WTC11 (cell line): Measurements from ENCODE around the gene ARHGAP26. TPM values are rescaled to one million over a fixed set of nuclear protein-coding genes. Genes with fewer than 3 reads are reported as not detected.

ENCODE experiments used
- ATAC-seq: fragments of 200-7000 bp; cut with Tn5 transposase; 2 replicates; pipeline ENCODE4 v1.10.0; 2021; ENCODE audit warnings: mild to moderate bottlenecking, moderate library complexity
- CTCF ChIA-PET: fragments of 300-600 bp; sonication (Branson Sonifier 250); formaldehyde crosslinking; loops from one replicate; lab custom pipeline; 2021; ENCODE audit warnings: antibody characterized with exemption; lab: Charles Lee
- POLR2A ChIA-PET: fragments of 350-600 bp; sonication (Branson Sonifier 250); formaldehyde crosslinking; loops from one replicate; lab custom pipeline; 2021; ENCODE audit warnings: antibody characterized with exemption; lab: Charles Lee
- DNase-seq: peaks from one replicate; pipeline ENCODE4 v3.0.0; 2021; ENCODE audit warnings: low spot score
- H3K27ac Mint-ChIP-seq: 2 replicates; pipeline ENCODE4 v1.8.0; 2021; ENCODE audit warnings: mixed read lengths
- H3K27me3 Mint-ChIP-seq: 2 replicates; pipeline ENCODE4 v1.8.0; 2021; ENCODE audit warnings: low read depth, mild to moderate bottlenecking, moderate library complexity, mixed read lengths
- H3K36me3 Mint-ChIP-seq: 2 replicates; pipeline ENCODE4 v1.8.0; 2021; ENCODE audit warnings: mixed read lengths
- H3K4me1 Mint-ChIP-seq: 2 replicates; pipeline ENCODE4 v1.8.0; 2022; ENCODE audit warnings: mixed read lengths
- H3K4me3 Mint-ChIP-seq: 2 replicates; pipeline ENCODE4 v1.8.0; 2021; ENCODE audit warnings: mild to moderate bottlenecking, moderate library complexity, mixed read lengths
- H3K9me3 Mint-ChIP-seq: 2 replicates; pipeline ENCODE4 v1.8.0; 2021; ENCODE audit warnings: mixed read lengths
- CBFB ChIP-seq: sonication (generic); formaldehyde crosslinking; IDR thresholded peaks from 2 replicates; pipeline ENCODE4 v1.8.1; 2022; ENCODE audit warnings: mild to moderate bottlenecking, low read depth, missing genetic modification reagents
- CREB1 ChIP-seq: sonication (generic); formaldehyde crosslinking; IDR thresholded peaks from 2 replicates; pipeline ENCODE4 v1.8.0; 2023; ENCODE audit warnings: mild to moderate bottlenecking, missing genetic modification reagents
- GRHL2 ChIP-seq: fragments of 250-450 bp; sonication (Bioruptor Pico); IDR thresholded peaks from 2 replicates; pipeline ENCODE4 v1.8.0; 2022; ENCODE audit warnings: mild to moderate bottlenecking, moderate library complexity; ENCODE audit not compliant: insufficient replicate concordance, severe bottlenecking
- NFATC4 ChIP-seq: fragments of 250-450 bp; sonication (Bioruptor Pico); IDR thresholded peaks from 2 replicates; pipeline ENCODE4 v1.9.0; 2021; ENCODE audit warnings: mild to moderate bottlenecking
- NFE2L1 ChIP-seq: sonication (generic); formaldehyde crosslinking; IDR thresholded peaks from 2 replicates; pipeline ENCODE4 v1.8.1; 2023; ENCODE audit warnings: missing genetic modification reagents
- SMAD4 ChIP-seq: sonication (generic); formaldehyde crosslinking; IDR thresholded peaks from 2 replicates; pipeline ENCODE4 v1.8.0; 2022; ENCODE audit warnings: mild to moderate bottlenecking, missing genetic modification reagents
- SOX15 ChIP-seq: fragments of 250-450 bp; sonication (Bioruptor Pico); IDR thresholded peaks from 2 replicates; pipeline ENCODE4 v1.9.0; 2021; ENCODE audit warnings: mild to moderate bottlenecking
- TP53 ChIP-seq: sonication (generic); formaldehyde crosslinking; IDR thresholded peaks from 2 replicates; pipeline ENCODE4 v1.8.1; 2023; ENCODE audit warnings: mild to moderate bottlenecking, missing genetic modification reagents
- ZBTB21 ChIP-seq: sonication (generic); formaldehyde crosslinking; IDR thresholded peaks from 2 replicates; pipeline ENCODE4 v1.8.1; 2023; ENCODE audit warnings: mild to moderate bottlenecking, missing genetic modification reagents, borderline replicate concordance
- ZNF232 ChIP-seq: sonication (generic); formaldehyde crosslinking; IDR thresholded peaks from 2 replicates; pipeline ENCODE4 v1.8.0; 2022; ENCODE audit warnings: mild to moderate bottlenecking, missing genetic modification reagents
- ZNF263 ChIP-seq: sonication (generic); formaldehyde crosslinking; IDR thresholded peaks from 2 replicates; pipeline ENCODE4 v1.8.1; 2022; ENCODE audit warnings: low read depth, mild to moderate bottlenecking, moderate library complexity, missing genetic modification reagents
- total RNA-seq: library from RNA; stranded (reverse); gene quantifications from 3 replicates; pipeline ENCODE4 v1.2.3, GENCODE V29; 2021
- TF ChIP-seq, protein P1 (sequence below): fragments of 250-450 bp; sonication (Bioruptor Pico); IDR thresholded peaks from 2 replicates; pipeline ENCODE4 v2.1.2; 2022; ENCODE audit warnings: mild to moderate bottlenecking, moderate library complexity
- TF ChIP-seq, protein P2 (sequence below): sonication (generic); formaldehyde crosslinking; IDR thresholded peaks from 2 replicates; pipeline ENCODE4 v1.8.0; 2022; ENCODE audit warnings: mild to moderate bottlenecking, missing genetic modification reagents
- TF ChIP-seq, protein P3 (sequence below): sonication (generic); formaldehyde crosslinking; IDR thresholded peaks from 2 replicates; pipeline ENCODE4 v1.8.1; 2023; ENCODE audit warnings: mild to moderate bottlenecking, missing genetic modification reagents
- TF ChIP-seq, protein P4 (sequence below): sonication (generic); formaldehyde crosslinking; IDR thresholded peaks from 2 replicates; pipeline ENCODE4 v1.8.1; 2023; ENCODE audit warnings: mild to moderate bottlenecking, missing genetic modification reagents

Gene ARHGAP26
- total RNA-seq, 1 experiment from 2014 or later: 22.3 TPM

DNA sequence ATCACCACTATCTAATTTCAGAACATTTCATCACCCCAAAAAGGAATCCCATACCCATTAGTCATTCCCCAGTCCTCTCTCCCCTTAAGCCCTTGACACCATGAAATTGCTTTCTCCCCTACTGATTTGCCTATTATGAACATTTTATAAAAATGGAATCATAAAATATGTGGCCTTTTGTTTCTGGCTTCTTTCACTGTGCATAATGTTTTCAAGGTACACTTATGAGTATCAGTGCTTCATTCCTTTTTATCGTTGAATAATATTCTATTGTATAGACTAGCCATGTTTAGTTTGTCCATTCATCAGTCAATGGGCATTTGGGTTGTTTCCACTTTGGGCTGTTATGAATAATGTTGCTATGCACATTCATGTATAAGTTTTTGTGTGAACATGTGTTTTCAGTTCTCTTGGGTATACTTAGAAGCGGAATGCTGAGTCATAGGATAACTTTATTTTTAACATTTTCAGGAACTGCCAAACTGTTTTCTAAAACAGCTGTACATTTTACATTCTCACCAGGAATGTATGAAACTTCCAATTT is 43.9 kb upstream of the ARHGAP26 start:
- Mint-ChIP-seq H3K27me3 (no peaks in the 10 kb centered on the region), H3K4me1 (0 out of 2 replicates have a peak, but pooled peaks cover 4% of the 10 kb centered on the region), H3K27ac (no peak overlapping the region), H3K36me3 (peaks cover 12% of the 10 kb centered on the region)
- ATAC-seq (no peak), DNase-seq (no peak)
- POLR2A ChIA-PET: no interaction called here
- CTCF ChIA-PET: interaction anchor here (1.8 kb wide), 1 partner anchor 8 kb away, joined by 7 read pairs; no protein-coding TSS in a partner anchor
- TF ChIP-seq, protein P1, sequence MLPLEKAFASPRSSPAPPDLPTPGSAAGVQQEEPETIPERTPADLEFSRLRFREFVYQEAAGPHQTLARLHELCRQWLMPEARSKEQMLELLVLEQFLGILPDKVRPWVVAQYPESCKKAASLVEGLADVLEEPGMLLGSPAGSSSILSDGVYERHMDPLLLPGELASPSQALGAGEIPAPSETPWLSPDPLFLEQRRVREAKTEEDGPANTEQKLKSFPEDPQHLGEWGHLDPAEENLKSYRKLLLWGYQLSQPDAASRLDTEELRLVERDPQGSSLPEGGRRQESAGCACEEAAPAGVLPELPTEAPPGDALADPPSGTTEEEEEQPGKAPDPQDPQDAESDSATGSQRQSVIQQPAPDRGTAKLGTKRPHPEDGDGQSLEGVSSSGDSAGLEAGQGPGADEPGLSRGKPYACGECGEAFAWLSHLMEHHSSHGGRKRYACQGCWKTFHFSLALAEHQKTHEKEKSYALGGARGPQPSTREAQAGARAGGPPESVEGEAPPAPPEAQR: no peak
- TF ChIP-seq, protein P2, sequence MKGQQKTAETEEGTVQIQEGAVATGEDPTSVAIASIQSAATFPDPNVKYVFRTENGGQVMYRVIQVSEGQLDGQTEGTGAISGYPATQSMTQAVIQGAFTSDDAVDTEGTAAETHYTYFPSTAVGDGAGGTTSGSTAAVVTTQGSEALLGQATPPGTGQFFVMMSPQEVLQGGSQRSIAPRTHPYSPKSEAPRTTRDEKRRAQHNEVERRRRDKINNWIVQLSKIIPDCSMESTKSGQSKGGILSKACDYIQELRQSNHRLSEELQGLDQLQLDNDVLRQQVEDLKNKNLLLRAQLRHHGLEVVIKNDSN (CRISPR knock-in tag): no peak
- TF ChIP-seq, protein P3, sequence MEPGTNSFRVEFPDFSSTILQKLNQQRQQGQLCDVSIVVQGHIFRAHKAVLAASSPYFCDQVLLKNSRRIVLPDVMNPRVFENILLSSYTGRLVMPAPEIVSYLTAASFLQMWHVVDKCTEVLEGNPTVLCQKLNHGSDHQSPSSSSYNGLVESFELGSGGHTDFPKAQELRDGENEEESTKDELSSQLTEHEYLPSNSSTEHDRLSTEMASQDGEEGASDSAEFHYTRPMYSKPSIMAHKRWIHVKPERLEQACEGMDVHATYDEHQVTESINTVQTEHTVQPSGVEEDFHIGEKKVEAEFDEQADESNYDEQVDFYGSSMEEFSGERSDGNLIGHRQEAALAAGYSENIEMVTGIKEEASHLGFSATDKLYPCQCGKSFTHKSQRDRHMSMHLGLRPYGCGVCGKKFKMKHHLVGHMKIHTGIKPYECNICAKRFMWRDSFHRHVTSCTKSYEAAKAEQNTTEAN (CRISPR knock-in tag): no peak
- no peak for TF ChIP-seq GRHL2
- no peak for TF ChIP-seq TP53 (CRISPR knock-in tag)
- TF ChIP-seq ZNF232 (CRISPR knock-in tag): no peak
- TF ChIP-seq NFATC4 (CRISPR knock-in tag): no peak
- TF ChIP-seq, all 79 proteins: peak for 0
- Mint-ChIP-seq H3K9me3 (peaks cover 4% of the 10 kb centered on the region), H3K4me3 (no peak overlapping the region)

DNA sequence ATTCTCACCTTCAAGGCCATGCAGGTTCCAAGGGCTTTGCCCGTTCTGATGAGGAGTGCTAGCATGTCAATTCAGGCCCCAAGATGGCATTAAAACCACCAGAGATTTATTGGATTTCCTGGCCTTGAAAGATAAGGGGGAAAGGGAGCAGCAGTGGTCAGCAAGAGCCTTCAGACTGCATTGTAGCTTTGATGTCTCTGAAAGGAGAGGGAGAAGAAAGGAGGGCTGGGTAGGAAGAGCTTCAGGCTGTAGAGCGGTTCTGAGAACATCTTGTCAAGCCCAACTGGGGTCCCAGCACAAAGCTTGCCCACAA is 42.5 kb upstream of the ARHGAP26 start:
- no peak for TF ChIP-seq ZBTB21
- POLR2A ChIA-PET: no interaction called here
- no peak for DNase-seq
- ATAC-seq: no peak
- no peak overlapping the region for H3K27ac Mint-ChIP-seq
- peaks cover 9% of the 10 kb centered on the region; the same call in 1 of the 2 replicates for H3K36me3 Mint-ChIP-seq
- CTCF ChIA-PET: interaction anchor here (1.3 to 1.8 kb wide), 2 partner anchors 10 to 11 kb away, joined by 3 to 7 read pairs; no protein-coding TSS in a partner anchor
- H3K27me3 Mint-ChIP-seq: peaks cover 3% of the 10 kb centered on the region; the same call in 1 of the 2 replicates
- H3K9me3 Mint-ChIP-seq: peaks cover 4% of the 10 kb centered on the region
- no peak overlapping the region for H3K4me3 Mint-ChIP-seq
- H3K4me1 Mint-ChIP-seq: no peaks in the 10 kb centered on the region

DNA sequence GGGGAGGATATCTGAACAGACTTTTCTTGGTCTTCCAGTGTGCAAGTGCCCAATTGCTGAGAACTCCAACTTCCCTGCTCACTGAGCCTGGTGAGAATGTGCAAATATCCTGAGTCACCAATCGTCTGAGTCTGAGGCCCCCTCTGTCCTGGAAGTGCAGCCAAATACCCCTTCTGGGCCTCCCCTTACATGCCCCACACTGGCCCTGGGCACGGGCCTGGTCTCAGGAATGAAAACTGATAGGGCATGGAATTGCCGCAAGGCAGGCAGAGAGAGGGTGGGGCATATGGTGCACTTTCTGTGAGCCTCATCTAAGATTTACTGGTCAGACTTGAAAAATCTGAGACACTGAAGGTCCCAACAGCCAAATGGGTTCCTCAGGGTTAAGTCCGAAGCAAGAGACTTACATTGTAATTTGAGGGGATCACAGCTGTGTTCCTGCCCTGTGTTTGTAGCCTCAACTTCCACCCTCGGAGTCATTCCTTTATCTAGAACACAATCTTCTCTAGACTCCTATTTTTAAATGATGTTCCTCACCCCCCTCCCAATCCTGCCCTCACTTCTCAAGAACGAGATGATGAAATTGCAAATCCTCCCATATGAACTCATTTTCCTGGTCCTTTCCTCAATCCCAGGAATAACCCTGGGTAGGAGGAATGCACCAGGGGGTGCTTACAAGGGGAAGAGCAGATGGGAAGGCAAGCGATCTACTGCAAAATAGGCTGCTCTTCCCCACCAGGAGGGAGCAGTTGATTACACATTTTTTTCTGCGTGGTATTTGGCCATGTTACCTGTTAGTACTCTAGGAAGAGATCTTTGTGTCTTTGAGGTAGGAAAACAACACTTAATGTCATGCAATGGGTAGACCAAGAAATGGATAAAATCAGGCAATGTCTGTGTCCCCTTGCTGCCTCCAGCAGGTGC is 34.6 kb upstream of the ARHGAP26 start:
- H3K4me1 Mint-ChIP-seq: peaks cover 12% of the 10 kb centered on the region
- 0 out of 2 replicates have a peak overlapping the region, but pooled peaks have one; percentile 1 for H3K27ac Mint-ChIP-seq
- CTCF ChIA-PET: interaction anchor here (1.3 to 2.4 kb wide), 5 partner anchors 13 to 132 kb away, joined by 4 to 17 read pairs (median 8); no protein-coding TSS in a partner anchor
- ATAC-seq: no peak
- POLR2A ChIA-PET: no interaction called here
- TF ChIP-seq, protein P4, sequence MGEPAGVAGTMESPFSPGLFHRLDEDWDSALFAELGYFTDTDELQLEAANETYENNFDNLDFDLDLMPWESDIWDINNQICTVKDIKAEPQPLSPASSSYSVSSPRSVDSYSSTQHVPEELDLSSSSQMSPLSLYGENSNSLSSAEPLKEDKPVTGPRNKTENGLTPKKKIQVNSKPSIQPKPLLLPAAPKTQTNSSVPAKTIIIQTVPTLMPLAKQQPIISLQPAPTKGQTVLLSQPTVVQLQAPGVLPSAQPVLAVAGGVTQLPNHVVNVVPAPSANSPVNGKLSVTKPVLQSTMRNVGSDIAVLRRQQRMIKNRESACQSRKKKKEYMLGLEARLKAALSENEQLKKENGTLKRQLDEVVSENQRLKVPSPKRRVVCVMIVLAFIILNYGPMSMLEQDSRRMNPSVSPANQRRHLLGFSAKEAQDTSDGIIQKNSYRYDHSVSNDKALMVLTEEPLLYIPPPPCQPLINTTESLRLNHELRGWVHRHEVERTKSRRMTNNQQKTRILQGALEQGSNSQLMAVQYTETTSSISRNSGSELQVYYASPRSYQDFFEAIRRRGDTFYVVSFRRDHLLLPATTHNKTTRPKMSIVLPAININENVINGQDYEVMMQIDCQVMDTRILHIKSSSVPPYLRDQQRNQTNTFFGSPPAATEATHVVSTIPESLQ (CRISPR knock-in tag): no peak
- TF ChIP-seq ZNF263 (CRISPR knock-in tag) (no peak), CBFB (CRISPR knock-in tag) (no peak), CREB1 (CRISPR knock-in tag) (no peak), NFE2L1 (CRISPR knock-in tag) (no peak), SOX15 (CRISPR knock-in tag) (no peak), SMAD4 (CRISPR knock-in tag) (no peak)
- TF ChIP-seq, all 79 proteins: peak for 0
- Mint-ChIP-seq H3K27me3 (peaks cover 7% of the 10 kb centered on the region; the same call in 1 of the 2 replicates), H3K9me3 (no peaks in the 10 kb centered on the region), H3K36me3 (no peaks in the 10 kb centered on the region; the same call in 1 of the 2 replicates), H3K4me3 (no peak overlapping the region)
- no peak for DNase-seq
